WTC11 (cell line): ENCODE measurements around the gene SIK2. TPM values are rescaled to one million over a fixed set of nuclear protein-coding genes. Genes with fewer than 3 reads are reported as not detected.

Experiments
- ATAC-seq: fragments of 200-7000 bp; cut with Tn5 transposase; 2 replicates; pipeline ENCODE4 v1.10.0; 2021; ENCODE audit warnings: mild to moderate bottlenecking, moderate library complexity
- CTCF ChIA-PET: fragments of 300-600 bp; sonication (Branson Sonifier 250); formaldehyde crosslinking; loops from one replicate; lab custom pipeline; 2021; ENCODE audit warnings: antibody characterized with exemption; lab: Charles Lee
- POLR2A ChIA-PET: fragments of 350-600 bp; sonication (Branson Sonifier 250); formaldehyde crosslinking; loops from one replicate; lab custom pipeline; 2021; ENCODE audit warnings: antibody characterized with exemption; lab: Charles Lee
- DNase-seq: peaks from one replicate; pipeline ENCODE4 v3.0.0; 2021; ENCODE audit warnings: low spot score
- H3K27ac Mint-ChIP-seq: 2 replicates; pipeline ENCODE4 v1.8.0; 2021; ENCODE audit warnings: mixed read lengths
- H3K27me3 Mint-ChIP-seq: 2 replicates; pipeline ENCODE4 v1.8.0; 2021; ENCODE audit warnings: low read depth, mild to moderate bottlenecking, moderate library complexity, mixed read lengths
- H3K36me3 Mint-ChIP-seq: 2 replicates; pipeline ENCODE4 v1.8.0; 2021; ENCODE audit warnings: mixed read lengths
- H3K4me1 Mint-ChIP-seq: 2 replicates; pipeline ENCODE4 v1.8.0; 2022; ENCODE audit warnings: mixed read lengths
- H3K4me3 Mint-ChIP-seq: 2 replicates; pipeline ENCODE4 v1.8.0; 2021; ENCODE audit warnings: mild to moderate bottlenecking, moderate library complexity, mixed read lengths
- H3K9me3 Mint-ChIP-seq: 2 replicates; pipeline ENCODE4 v1.8.0; 2021; ENCODE audit warnings: mixed read lengths
- ATF1 ChIP-seq: sonication (generic); formaldehyde crosslinking; IDR thresholded peaks from 2 replicates; pipeline ENCODE4 v1.8.1; 2023; ENCODE audit warnings: mild to moderate bottlenecking, moderate library complexity, missing genetic modification reagents
- ATF2 ChIP-seq: sonication (generic); formaldehyde crosslinking; IDR thresholded peaks from 2 replicates; pipeline ENCODE4 v1.8.1; 2022; ENCODE audit warnings: low read depth, missing genetic modification reagents, borderline replicate concordance
- CREM ChIP-seq: sonication (generic); formaldehyde crosslinking; IDR thresholded peaks from 2 replicates; pipeline ENCODE4 v1.8.1; 2022; ENCODE audit warnings: mild to moderate bottlenecking, missing genetic modification reagents, moderate library complexity
- ESRRA ChIP-seq: sonication (generic); formaldehyde crosslinking; IDR thresholded peaks from 2 replicates; pipeline ENCODE4 v1.8.1; 2022; ENCODE audit warnings: mild to moderate bottlenecking, missing genetic modification reagents, borderline replicate concordance
- MAX ChIP-seq: sonication (generic); formaldehyde crosslinking; IDR thresholded peaks from 2 replicates; pipeline ENCODE4 v1.8.0; 2022; ENCODE audit warnings: mild to moderate bottlenecking, missing genetic modification reagents
- PRDM15 ChIP-seq: sonication (generic); formaldehyde crosslinking; IDR thresholded peaks from 2 replicates; pipeline ENCODE4 v1.8.0; 2022; ENCODE audit warnings: missing genetic modification reagents
- SMAD4 ChIP-seq: sonication (generic); formaldehyde crosslinking; IDR thresholded peaks from 2 replicates; pipeline ENCODE4 v1.8.0; 2022; ENCODE audit warnings: mild to moderate bottlenecking, missing genetic modification reagents
- SOX15 ChIP-seq: fragments of 250-450 bp; sonication (Bioruptor Pico); IDR thresholded peaks from 2 replicates; pipeline ENCODE4 v1.9.0; 2021; ENCODE audit warnings: mild to moderate bottlenecking
- ZNF219 ChIP-seq: sonication (generic); formaldehyde crosslinking; IDR thresholded peaks from 2 replicates; pipeline ENCODE4 v1.8.0; 2023; ENCODE audit warnings: missing genetic modification reagents, mild to moderate bottlenecking, borderline replicate concordance
- ZNF263 ChIP-seq: sonication (generic); formaldehyde crosslinking; IDR thresholded peaks from 2 replicates; pipeline ENCODE4 v1.8.1; 2022; ENCODE audit warnings: low read depth, mild to moderate bottlenecking, moderate library complexity, missing genetic modification reagents
- ZNF423 ChIP-seq: fragments of 250-450 bp; sonication (Bioruptor Pico); IDR thresholded peaks from 2 replicates; pipeline ENCODE4 v2.1.2; 2022; ENCODE audit warnings: mild to moderate bottlenecking, moderate library complexity
- ZNF512 ChIP-seq: sonication (generic); formaldehyde crosslinking; IDR thresholded peaks from 2 replicates; pipeline ENCODE4 v1.8.1; 2022; ENCODE audit warnings: missing genetic modification reagents, borderline replicate concordance
- total RNA-seq: library from RNA; stranded (reverse); gene quantifications from 3 replicates; pipeline ENCODE4 v1.2.3, GENCODE V29; 2021
- TF ChIP-seq, protein P1 (sequence below): sonication (generic); formaldehyde crosslinking; IDR thresholded peaks from 2 replicates; pipeline ENCODE4 v1.8.1; 2023; ENCODE audit warnings: mild to moderate bottlenecking, missing genetic modification reagents, moderate library complexity
- TF ChIP-seq, protein P2 (sequence below): sonication (generic); formaldehyde crosslinking; IDR thresholded peaks from 2 replicates; pipeline ENCODE4 v1.8.1; 2022; ENCODE audit warnings: low read depth, mild to moderate bottlenecking, moderate library complexity, missing genetic modification reagents, borderline replicate concordance
- TF ChIP-seq, protein P3 (sequence below): fragments of 200-600 bp; IDR thresholded peaks from 2 replicates; pipeline ENCODE4 v1.8.0; 2022; ENCODE audit warnings: antibody characterized with exemption

SIK2 gene
- total RNA-seq, 1 experiment from 2014 or later: 7.2 TPM

DNA sequence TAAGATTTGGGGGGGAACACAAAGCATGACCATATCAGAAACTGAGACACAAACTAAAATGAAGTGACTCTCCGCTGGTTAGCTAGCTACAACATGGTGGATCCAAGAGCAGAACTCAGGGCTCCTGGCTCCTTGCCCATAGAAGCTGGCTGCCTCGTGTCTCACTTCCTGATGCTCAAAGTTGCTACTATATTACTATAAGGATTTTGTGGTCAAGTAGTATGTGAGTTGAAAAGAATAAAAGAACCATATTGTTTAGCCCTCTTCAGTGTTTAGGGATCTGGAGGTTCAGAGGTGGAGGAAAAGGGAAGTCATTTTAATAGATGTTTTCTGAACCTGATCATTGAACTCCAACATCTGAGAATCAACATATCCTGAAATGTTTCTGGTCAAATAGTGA, 16.9 kb upstream of the SIK2 start:
- ChIA-PET CTCF (no interaction called here), POLR2A (no interaction called here)
- H3K27me3 Mint-ChIP-seq: no peaks in the 10 kb centered on the region; the same call in none of the 2 replicates
- no peak overlapping the region for H3K4me3 Mint-ChIP-seq
- H3K4me1 Mint-ChIP-seq: peaks cover 17% of the 10 kb centered on the region
- ATAC-seq: no peak
- TF ChIP-seq ATF1 (CRISPR knock-in tag): no peak
- no peak for TF ChIP-seq ZNF263 (CRISPR knock-in tag)
- TF ChIP-seq, protein P1, sequence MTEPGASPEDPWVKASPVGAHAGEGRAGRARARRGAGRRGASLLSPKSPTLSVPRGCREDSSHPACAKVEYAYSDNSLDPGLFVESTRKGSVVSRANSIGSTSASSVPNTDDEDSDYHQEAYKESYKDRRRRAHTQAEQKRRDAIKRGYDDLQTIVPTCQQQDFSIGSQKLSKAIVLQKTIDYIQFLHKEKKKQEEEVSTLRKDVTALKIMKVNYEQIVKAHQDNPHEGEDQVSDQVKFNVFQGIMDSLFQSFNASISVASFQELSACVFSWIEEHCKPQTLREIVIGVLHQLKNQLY (CRISPR knock-in tag): no peak
- no peak for TF ChIP-seq SMAD4 (CRISPR knock-in tag)
- no peak for TF ChIP-seq ZNF512 (CRISPR knock-in tag)
- no peak for TF ChIP-seq SOX15
- TF ChIP-seq ZNF219 (CRISPR knock-in tag): no peak
- TF ChIP-seq ZNF423 (CRISPR knock-in tag): no peak
- no peak for TF ChIP-seq CREM (CRISPR knock-in tag)
- no peak for TF ChIP-seq ATF2 (CRISPR knock-in tag)
- TF ChIP-seq ESRRA: no peak
- TF ChIP-seq PRDM15 (CRISPR knock-in tag): no peak
- DNase-seq: no peak
- 0 out of 2 replicates have a peak, but pooled peaks cover 5% of the 10 kb centered on the region for H3K9me3 Mint-ChIP-seq
- no peak overlapping the region for H3K27ac Mint-ChIP-seq
- H3K36me3 Mint-ChIP-seq: peaks cover 4% of the 10 kb centered on the region

DNA sequence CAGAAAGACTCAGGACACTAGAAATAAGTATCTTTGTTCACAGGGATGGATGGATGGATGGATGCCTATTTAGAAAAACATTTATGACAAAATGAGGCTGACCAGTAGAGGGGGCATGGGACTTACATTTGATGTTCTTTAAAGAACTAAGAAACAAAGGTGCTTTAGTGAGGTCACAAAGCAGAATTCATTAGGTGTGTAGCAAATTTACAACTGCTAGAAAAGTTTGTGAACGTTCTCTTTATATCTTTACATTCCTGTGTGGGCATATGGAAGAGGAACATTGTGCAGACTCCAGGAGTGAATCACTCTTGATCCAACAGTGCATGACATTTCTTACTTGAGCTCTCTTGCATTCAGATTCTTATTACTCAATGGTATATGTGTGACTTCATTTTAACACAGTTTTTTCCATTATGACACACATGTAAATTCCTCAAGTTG, 15.8 kb upstream of the SIK2 start:
- H3K9me3 Mint-ChIP-seq: 0 out of 2 replicates have a peak, but pooled peaks cover 5% of the 10 kb centered on the region
- POLR2A ChIA-PET: no interaction called here

More for the DNA sequence above, 15.8 kb upstream of the SIK2 start:
- H3K4me1 Mint-ChIP-seq: peaks cover 12% of the 10 kb centered on the region; the same call in 1 of the 2 replicates
- peak; percentile 62 for ATAC-seq
- CTCF ChIA-PET: interaction anchor here (0.6 to 1.4 kb wide), 9 partner anchors 11 to 301 kb away, joined by 3 to 8 read pairs (median 4); partner anchors contain the start of gene ALG9
- no peaks in the 10 kb centered on the region; the same call in none of the 2 replicates for H3K27me3 Mint-ChIP-seq
- no peak overlapping the region for H3K27ac Mint-ChIP-seq
- TF ChIP-seq, protein P2, sequence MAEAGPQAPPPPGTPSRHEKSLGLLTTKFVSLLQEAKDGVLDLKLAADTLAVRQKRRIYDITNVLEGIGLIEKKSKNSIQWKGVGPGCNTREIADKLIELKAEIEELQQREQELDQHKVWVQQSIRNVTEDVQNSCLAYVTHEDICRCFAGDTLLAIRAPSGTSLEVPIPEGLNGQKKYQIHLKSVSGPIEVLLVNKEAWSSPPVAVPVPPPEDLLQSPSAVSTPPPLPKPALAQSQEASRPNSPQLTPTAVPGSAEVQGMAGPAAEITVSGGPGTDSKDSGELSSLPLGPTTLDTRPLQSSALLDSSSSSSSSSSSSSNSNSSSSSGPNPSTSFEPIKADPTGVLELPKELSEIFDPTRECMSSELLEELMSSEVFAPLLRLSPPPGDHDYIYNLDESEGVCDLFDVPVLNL: no peak
- no peak for TF ChIP-seq MAX (CRISPR knock-in tag)
- TF ChIP-seq, protein P3, sequence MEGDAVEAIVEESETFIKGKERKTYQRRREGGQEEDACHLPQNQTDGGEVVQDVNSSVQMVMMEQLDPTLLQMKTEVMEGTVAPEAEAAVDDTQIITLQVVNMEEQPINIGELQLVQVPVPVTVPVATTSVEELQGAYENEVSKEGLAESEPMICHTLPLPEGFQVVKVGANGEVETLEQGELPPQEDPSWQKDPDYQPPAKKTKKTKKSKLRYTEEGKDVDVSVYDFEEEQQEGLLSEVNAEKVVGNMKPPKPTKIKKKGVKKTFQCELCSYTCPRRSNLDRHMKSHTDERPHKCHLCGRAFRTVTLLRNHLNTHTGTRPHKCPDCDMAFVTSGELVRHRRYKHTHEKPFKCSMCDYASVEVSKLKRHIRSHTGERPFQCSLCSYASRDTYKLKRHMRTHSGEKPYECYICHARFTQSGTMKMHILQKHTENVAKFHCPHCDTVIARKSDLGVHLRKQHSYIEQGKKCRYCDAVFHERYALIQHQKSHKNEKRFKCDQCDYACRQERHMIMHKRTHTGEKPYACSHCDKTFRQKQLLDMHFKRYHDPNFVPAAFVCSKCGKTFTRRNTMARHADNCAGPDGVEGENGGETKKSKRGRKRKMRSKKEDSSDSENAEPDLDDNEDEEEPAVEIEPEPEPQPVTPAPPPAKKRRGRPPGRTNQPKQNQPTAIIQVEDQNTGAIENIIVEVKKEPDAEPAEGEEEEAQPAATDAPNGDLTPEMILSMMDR: 0 out of 2 replicates have a peak, but pooled peaks have one; percentile 21
- TF ChIP-seq, all 79 proteins: peak for 1
- Mint-ChIP-seq H3K36me3 (peaks cover 4% of the 10 kb centered on the region), H3K4me3 (no peak overlapping the region)
- no peak for DNase-seq
